Prostate gland (tissue), 2 donors: ENCODE measurements around the gene TBCE.

ENCODE experiments used
- POLR2A ChIP-seq: fragments of 450-650 bp; IDR thresholded peaks from one replicate; pipeline ENCODE4 v1.6.1; 2016; ENCODE audit warnings: antibody characterized with exemption, mild to moderate bottlenecking
- POLR2AphosphoS5 ChIP-seq: sonication (generic); formaldehyde crosslinking; IDR thresholded peaks from one replicate; pipeline ENCODE4 v1.6.1; 2017; ENCODE audit warnings: antibody characterized with exemption
- TF ChIP-seq, protein P1 (sequence below), 4 experiments: fragments of 200-600 bp in 2 of 4; fragments of 450-650 bp in 2 of 4; sonication (generic) in 2 of 4; IDR thresholded peaks; 1 replicate in 3 of 4; 2 replicates in 1 of 4; pipeline ENCODE4 v1.5.1; 2016 to 2019; ENCODE audit warnings: antibody characterized with exemption in 4 of 4, mild to moderate bottlenecking in 2 of 4, moderate library complexity in 2 of 4

- TF ChIP-seq, protein P1, sequence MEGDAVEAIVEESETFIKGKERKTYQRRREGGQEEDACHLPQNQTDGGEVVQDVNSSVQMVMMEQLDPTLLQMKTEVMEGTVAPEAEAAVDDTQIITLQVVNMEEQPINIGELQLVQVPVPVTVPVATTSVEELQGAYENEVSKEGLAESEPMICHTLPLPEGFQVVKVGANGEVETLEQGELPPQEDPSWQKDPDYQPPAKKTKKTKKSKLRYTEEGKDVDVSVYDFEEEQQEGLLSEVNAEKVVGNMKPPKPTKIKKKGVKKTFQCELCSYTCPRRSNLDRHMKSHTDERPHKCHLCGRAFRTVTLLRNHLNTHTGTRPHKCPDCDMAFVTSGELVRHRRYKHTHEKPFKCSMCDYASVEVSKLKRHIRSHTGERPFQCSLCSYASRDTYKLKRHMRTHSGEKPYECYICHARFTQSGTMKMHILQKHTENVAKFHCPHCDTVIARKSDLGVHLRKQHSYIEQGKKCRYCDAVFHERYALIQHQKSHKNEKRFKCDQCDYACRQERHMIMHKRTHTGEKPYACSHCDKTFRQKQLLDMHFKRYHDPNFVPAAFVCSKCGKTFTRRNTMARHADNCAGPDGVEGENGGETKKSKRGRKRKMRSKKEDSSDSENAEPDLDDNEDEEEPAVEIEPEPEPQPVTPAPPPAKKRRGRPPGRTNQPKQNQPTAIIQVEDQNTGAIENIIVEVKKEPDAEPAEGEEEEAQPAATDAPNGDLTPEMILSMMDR (IDR thresholded peaks at IDR 0.05): no peak
- no peak for TF ChIP-seq POLR2AphosphoS5
- TF ChIP-seq POLR2A: no peak
Measured at GRCh38 chr1:235461954-235462353, 94.7 kb downstream of the TBCE start.
